A673 (cell line): ENCODE results near the gene GNG7. TPM values are rescaled to one million over a fixed set of nuclear protein-coding genes. Genes with fewer than 3 reads are reported as not detected.

Experiments used
- BruUV-seq: library from RNA; stranded (reverse); fragments of 400-500 nt; replicated peaks from 2 replicates; lab custom pipeline; 2021; lab: Mats Ljungman, UMichigan
- CTCF ChIA-PET: fragments of 300-600 bp; sonication (Branson Sonifier 250); formaldehyde crosslinking; loops from one replicate; lab custom pipeline; 2022; ENCODE audit warnings: antibody characterized with exemption; lab: Charles Lee
- POLR2A ChIA-PET: fragments of 300-600 bp; sonication (Branson Sonifier 250); formaldehyde crosslinking; loops from one replicate; lab custom pipeline; 2022; ENCODE audit warnings: antibody characterized with exemption; ENCODE audit not compliant: low non-redundant PET; lab: Charles Lee
- DNase-seq: peaks from one replicate; pipeline ENCODE4 v3.0.0-alpha.2; 2015; ENCODE audit warnings: low spot score
- H3K27ac ChIP-seq: fragments of 200-600 bp; sonication (generic); 2 replicates; pipeline ENCODE4 v1.5.1; 2016; ENCODE audit warnings: mixed run types, low read depth, mild to moderate bottlenecking, mixed read lengths, antibody characterized with exemption, low read length; ENCODE audit not compliant: poor library complexity, severe bottlenecking
- H3K27me3 ChIP-seq: fragments of 200-600 bp; sonication (generic); replicated peaks from 2 replicates; pipeline ENCODE4 v1.6.1; 2017; ENCODE audit warnings: mixed run types, low read depth, mild to moderate bottlenecking, mixed read lengths, antibody characterized with exemption, low read length; ENCODE audit not compliant: insufficient read depth, poor library complexity
- H3K36me3 ChIP-seq: fragments of 200-600 bp; sonication (generic); 2 replicates; pipeline ENCODE4 v1.6.1; 2016; ENCODE audit warnings: mixed run types, mild to moderate bottlenecking, mixed read lengths, antibody characterized with exemption, low read length; ENCODE audit not compliant: insufficient read depth, poor library complexity, severe bottlenecking
- H3K4me1 ChIP-seq: fragments of 200-600 bp; sonication (generic); 2 replicates; pipeline ENCODE4 v1.6.1; 2017; ENCODE audit warnings: mixed run types, mild to moderate bottlenecking, mixed read lengths, antibody characterized with exemption, low read length; ENCODE audit not compliant: insufficient read depth, poor library complexity, severe bottlenecking
- H3K4me3 ChIP-seq: fragments of 200-600 bp; sonication (generic); 2 replicates; pipeline ENCODE4 v1.5.1; 2016; ENCODE audit warnings: low read depth, mixed run types, mild to moderate bottlenecking, mixed read lengths, low read length; ENCODE audit not compliant: poor library complexity, severe bottlenecking
- H3K9me3 ChIP-seq: fragments of 200-600 bp; sonication (generic); 2 replicates; pipeline ENCODE4 v1.6.1; 2016; ENCODE audit warnings: mixed run types, low read depth, mild to moderate bottlenecking, mixed read lengths, antibody characterized with exemption, low read length; ENCODE audit not compliant: poor library complexity, severe bottlenecking
- CTCF ChIP-seq: fragments of 300-800, 200-600 bp; sonication (generic); conservative IDR thresholded peaks from 2 replicates; pipeline ENCODE4 v1.5.1; 2017; ENCODE audit warnings: low read depth, mild to moderate bottlenecking, antibody characterized with exemption, low read length, moderate library complexity, mixed read lengths
- EZH2 ChIP-seq: fragments of 200-600 bp; sonication (generic); IDR thresholded peaks from 2 replicates; pipeline ENCODE4 v1.6.1; 2017; ENCODE audit warnings: borderline replicate concordance, low read depth, mild to moderate bottlenecking, mixed read lengths, antibody characterized with exemption, low read length; ENCODE audit not compliant: poor library complexity, severe bottlenecking
- intact Hi-C: fragments of 100-400 bp; cut with micrococcal nuclease; formaldehyde crosslinking; loops from one replicate; pipeline ENCODE4 v1.10.0; 2022; ENCODE audit not compliant: unreplicated experiment
- total RNA-seq: library from RNA; stranded (reverse); gene quantifications from 2 replicates; pipeline ENCODE4 v1.2.3, GENCODE V29; 2021

The GNG7 gene
- total RNA-seq, 1 experiment from 2014 or later = 0.30 TPM

DNA sequence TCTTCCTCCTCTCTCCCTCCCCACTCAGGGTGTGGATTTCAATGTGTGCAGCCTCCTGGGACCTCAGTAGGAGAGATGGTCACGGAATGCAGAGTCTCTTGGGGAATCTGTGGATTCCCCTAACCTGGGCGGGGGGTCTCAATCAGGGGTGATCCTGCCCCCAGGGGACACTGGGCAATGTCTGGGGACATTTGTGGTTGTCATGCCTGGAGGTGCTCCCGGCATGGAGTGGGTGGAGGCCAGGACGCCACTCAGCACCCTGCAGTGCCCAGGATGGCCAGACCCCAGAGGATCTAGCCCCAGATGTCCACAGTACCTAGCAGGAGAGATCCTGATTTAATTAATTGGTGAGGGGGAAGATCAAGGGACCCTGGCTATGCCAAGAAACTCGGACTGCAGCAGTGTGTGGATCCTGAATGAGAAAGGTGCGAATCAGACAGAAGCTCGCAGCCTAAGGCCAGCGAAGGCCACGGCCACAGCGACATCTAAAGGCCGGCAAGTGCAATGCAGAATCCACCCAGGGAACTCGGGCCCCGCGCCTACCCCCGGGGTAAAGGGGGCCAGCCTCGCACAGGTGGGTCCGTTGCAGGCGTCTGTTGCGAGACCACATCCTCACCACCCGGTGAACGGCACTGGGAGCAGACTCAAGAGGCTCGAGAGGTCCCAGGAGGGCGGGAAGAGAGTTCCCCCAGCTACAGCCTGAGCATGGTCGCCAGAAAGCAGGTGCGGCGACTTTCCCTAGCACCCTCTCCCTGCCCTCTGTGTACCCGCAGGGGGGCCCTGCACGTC, 88.8 kb downstream of the GNG7 start:
- Histone ChIP-seq H3K27me3 (no peaks in the 10 kb centered on the region), H3K4me3 (no peak overlapping the region), H3K4me1 (no peaks in the 10 kb centered on the region), H3K27ac (no peak overlapping the region), H3K36me3 (no peaks in the 10 kb centered on the region), H3K9me3 (no peaks in the 10 kb centered on the region)
- BruUV-seq = no TSS peak
- ChIA-PET CTCF (interaction anchor here (0.8 to 1.4 kb wide), 5 partner anchors 14 to 456 kb away, joined by 3 to 8 read pairs (median 4); partner anchors contain the start of gene TIMM13), POLR2A (no interaction called here)
- TF ChIP-seq EZH2 = no peak
- peak; percentile 89 for TF ChIP-seq CTCF
- intact Hi-C loops = loop anchor here (5.0 to 10.0 kb wide), 3 partner anchors 186 to 459 kb away; partner anchors contain the start of genes AP3D1 and TIMM13
- peak; percentile 55 for DNase-seq

DNA sequence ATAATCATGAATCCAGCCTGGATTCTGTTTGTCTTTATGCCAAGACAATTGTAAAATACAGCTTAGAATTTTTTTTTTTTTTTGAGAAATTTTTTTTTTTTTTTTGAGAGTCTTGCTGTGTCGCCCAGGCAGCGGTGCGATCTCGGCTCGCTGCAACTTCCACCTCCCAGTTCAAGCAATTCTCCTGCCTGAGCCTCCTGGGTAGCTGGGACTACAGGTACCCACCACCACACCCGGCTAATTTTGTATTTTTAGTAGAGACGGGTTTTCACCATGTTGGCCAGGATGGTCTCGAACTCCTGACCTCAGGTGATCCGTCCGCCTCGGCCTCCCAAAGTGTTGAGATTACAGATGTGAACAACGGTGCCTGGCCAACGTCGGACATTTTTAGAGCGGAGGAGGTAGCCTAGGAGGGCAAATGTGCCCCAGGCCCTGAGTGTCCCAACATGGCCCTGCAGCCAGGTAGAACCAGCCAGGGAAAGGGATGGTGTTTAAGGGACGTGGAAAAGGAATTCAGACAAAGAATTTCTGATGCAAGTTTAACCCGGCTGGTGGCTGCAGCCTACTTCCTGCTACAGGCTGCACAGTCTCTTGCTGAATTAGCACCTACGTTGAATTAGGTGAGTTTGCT, 89.8 kb downstream of the GNG7 start:
- no peaks in the 10 kb centered on the region for H3K36me3 ChIP-seq

More for the DNA sequence above, 89.8 kb downstream of the GNG7 start:
- no peak for DNase-seq
- Histone ChIP-seq H3K4me3 (no peak overlapping the region), H3K27ac (no peak overlapping the region), H3K9me3 (no peaks in the 10 kb centered on the region), H3K27me3 (no peaks in the 10 kb centered on the region), H3K4me1 (no peaks in the 10 kb centered on the region)
- intact Hi-C loops = loop anchor here (5.0 to 10.0 kb wide), 3 partner anchors 185 to 458 kb away; partner anchors contain the start of genes AP3D1 and TIMM13
- ChIA-PET POLR2A (interaction anchor here (0.6 to 1.5 kb wide), 2 partner anchors 107 to 137 kb away, joined by 5 to 14 read pairs; partner anchors contain the start of gene GADD45B), CTCF (interaction anchor here (0.6 to 2.2 kb wide), 3 partner anchors 9 to 185 kb away, joined by 4 to 23 read pairs (median 5); partner anchors contain the start of gene GADD45B)
- TF ChIP-seq CTCF = no peak
- TF ChIP-seq EZH2 = no peak
- BruUV-seq = no TSS peak
